ENCODE results near the gene MAP3K9.

The MAP3K9 gene

DNA sequence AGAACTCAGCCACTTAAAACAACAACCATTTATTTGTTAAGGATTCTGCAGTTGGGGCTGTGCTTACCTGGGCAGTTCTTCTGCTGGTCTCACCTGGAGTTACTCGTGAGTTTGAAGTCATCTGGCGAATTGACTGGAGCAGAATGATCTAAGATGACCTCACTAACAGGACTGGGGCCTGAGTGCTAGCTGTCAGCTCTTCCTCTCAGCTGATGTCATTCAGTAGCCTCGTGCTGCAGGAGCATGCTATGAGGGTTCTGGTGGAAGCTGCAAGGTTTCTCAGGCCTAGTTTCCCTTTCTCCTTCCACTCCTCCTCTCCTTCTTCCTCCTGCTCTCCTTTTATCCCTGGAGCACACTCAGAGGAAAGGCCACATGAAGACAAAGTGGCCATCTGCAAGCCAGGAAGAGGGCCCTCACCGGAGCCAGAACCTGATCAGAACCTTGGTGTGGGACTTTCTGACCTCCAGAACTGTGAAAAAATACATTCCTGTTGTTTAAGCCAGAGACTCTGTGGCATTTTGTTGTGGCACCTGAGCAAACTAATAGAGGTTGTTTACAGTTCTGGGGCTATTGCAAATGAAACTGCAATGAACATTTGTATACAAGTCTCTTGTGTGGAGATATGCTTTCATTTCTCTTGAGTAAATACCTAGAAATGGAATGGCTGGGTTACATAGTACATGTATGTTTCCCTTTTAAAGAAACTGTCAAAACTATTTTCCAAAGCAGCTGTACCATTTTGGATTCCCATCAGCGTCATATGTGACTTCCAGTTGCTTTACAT lies 21.9 kb upstream of the MAP3K9 start:
- TF ChIP-seq POLR2AphosphoS5 (IDR thresholded peaks at IDR 0.05; ENCODE audit: low read depth) (no peak), SPI1 (IDR thresholded peaks at IDR 0.05; ENCODE audit: borderline replicate concordance, low read depth) (no peak)
- TF ChIP-seq, protein P1, sequence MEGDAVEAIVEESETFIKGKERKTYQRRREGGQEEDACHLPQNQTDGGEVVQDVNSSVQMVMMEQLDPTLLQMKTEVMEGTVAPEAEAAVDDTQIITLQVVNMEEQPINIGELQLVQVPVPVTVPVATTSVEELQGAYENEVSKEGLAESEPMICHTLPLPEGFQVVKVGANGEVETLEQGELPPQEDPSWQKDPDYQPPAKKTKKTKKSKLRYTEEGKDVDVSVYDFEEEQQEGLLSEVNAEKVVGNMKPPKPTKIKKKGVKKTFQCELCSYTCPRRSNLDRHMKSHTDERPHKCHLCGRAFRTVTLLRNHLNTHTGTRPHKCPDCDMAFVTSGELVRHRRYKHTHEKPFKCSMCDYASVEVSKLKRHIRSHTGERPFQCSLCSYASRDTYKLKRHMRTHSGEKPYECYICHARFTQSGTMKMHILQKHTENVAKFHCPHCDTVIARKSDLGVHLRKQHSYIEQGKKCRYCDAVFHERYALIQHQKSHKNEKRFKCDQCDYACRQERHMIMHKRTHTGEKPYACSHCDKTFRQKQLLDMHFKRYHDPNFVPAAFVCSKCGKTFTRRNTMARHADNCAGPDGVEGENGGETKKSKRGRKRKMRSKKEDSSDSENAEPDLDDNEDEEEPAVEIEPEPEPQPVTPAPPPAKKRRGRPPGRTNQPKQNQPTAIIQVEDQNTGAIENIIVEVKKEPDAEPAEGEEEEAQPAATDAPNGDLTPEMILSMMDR (IDR thresholded peaks at IDR 0.05; ENCODE audit: insufficient read depth, low read length): no peak
- TF ChIP-seq, protein P2, sequence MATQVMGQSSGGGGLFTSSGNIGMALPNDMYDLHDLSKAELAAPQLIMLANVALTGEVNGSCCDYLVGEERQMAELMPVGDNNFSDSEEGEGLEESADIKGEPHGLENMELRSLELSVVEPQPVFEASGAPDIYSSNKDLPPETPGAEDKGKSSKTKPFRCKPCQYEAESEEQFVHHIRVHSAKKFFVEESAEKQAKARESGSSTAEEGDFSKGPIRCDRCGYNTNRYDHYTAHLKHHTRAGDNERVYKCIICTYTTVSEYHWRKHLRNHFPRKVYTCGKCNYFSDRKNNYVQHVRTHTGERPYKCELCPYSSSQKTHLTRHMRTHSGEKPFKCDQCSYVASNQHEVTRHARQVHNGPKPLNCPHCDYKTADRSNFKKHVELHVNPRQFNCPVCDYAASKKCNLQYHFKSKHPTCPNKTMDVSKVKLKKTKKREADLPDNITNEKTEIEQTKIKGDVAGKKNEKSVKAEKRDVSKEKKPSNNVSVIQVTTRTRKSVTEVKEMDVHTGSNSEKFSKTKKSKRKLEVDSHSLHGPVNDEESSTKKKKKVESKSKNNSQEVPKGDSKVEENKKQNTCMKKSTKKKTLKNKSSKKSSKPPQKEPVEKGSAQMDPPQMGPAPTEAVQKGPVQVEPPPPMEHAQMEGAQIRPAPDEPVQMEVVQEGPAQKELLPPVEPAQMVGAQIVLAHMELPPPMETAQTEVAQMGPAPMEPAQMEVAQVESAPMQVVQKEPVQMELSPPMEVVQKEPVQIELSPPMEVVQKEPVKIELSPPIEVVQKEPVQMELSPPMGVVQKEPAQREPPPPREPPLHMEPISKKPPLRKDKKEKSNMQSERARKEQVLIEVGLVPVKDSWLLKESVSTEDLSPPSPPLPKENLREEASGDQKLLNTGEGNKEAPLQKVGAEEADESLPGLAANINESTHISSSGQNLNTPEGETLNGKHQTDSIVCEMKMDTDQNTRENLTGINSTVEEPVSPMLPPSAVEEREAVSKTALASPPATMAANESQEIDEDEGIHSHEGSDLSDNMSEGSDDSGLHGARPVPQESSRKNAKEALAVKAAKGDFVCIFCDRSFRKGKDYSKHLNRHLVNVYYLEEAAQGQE (IDR thresholded peaks at IDR 0.05; ENCODE audit: insufficient replicate concordance, low read depth): no peak
- Histone ChIP-seq H3K27me3 (ENCODE audit: insufficient read depth, poor library complexity, severe bottlenecking) (no peaks in the 10 kb centered on the region), H3K4me3 (replicated peaks; ENCODE audit: insufficient read depth, low read length) (no peak overlapping the region), H3K27ac (replicated peaks) (no peak overlapping the region)
- DNase-seq (ENCODE audit: low read depth in 1 of 2, low spot score in 1 of 2): no peak

DNA sequence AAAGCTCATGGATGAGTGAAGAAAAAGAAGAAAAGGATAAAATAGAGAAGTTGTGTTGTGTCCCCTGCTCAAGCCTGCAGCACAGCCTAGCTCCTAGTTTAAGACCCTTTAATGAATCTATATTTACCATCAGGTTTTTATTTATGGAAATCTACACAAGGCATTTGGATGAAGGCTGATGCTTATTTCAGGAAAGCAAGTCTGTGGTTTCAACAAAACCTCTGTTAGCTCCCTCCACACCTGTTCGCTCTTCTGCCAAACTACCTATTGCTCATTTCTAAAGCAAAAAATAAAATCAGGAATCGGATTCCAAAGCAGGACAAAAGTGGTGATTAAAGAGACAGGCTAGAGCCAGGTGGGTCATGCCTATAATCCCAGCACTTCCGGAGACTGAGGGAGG lies 18.9 kb upstream of the MAP3K9 start:
- H3K27me3 ChIP-seq (ENCODE audit: insufficient read depth, poor library complexity, severe bottlenecking): no peaks in the 10 kb centered on the region
- TF ChIP-seq, protein P1 (IDR thresholded peaks at IDR 0.05; ENCODE audit: insufficient read depth, low read length): no peak
- DNase-seq (ENCODE audit: low read depth in 1 of 2, low spot score in 1 of 2): no peak
- no peak overlapping the region for H3K27ac ChIP-seq (replicated peaks)
- H3K4me3 ChIP-seq (replicated peaks; ENCODE audit: insufficient read depth, low read length): no peak overlapping the region

DNA sequence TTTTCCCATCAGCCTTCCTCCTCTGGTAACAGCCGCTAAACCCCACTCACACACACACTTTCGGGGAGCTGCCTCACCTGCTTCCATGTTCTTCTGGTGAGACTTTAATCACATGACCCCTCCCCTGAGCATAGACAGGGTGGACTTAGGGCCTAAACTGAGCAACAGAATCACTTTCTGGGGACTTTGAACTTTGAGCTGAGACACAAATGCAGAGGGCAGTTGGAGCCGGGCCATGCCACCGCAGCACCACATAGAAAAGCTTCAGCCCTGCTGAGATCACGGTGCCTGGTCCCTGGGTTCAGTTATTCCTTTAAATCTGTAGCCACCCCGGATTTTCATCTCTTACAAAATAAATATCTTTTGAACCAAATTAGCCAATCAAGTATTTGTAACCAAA lies 18.4 kb upstream of the MAP3K9 start:
- Histone ChIP-seq H3K27ac (replicated peaks) (no peak overlapping the region), H3K4me3 (replicated peaks; ENCODE audit: insufficient read depth, low read length) (no peak overlapping the region), H3K27me3 (ENCODE audit: insufficient read depth, poor library complexity, severe bottlenecking) (no peaks in the 10 kb centered on the region)
- DNase-seq (ENCODE audit: low read depth in 1 of 2, low spot score in 1 of 2): no peak
- TF ChIP-seq POLR2AphosphoS5 (IDR thresholded peaks at IDR 0.05; ENCODE audit: low read depth) (no peak), SPI1 (IDR thresholded peaks at IDR 0.05; ENCODE audit: borderline replicate concordance, low read depth) (no peak), GABPA (IDR thresholded peaks at IDR 0.05; ENCODE audit: low read depth) (no peak)
- TF ChIP-seq, protein P2 (IDR thresholded peaks at IDR 0.05; ENCODE audit: insufficient replicate concordance, low read depth): no peak
- TF ChIP-seq, protein P1 (IDR thresholded peaks at IDR 0.05; ENCODE audit: insufficient read depth, low read length): no peak

DNA sequence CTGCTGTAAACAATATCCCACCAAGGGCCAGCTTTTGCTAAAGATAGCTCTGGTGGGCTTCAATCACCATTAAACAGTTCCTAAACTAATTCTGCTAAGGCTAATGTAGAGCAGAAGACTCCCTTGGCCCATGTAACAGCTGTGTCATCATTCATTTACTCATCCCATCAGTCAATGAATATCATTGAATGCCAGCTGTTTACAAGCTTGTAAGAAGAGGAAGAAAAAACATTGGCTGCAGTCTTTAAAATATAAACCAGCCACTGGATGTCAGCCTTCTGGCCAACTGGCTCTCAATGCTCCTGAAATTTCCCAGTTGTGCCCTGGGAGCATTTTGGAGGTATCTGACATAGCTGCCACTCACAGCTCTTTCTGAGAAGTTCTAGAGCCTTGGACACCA lies 18.0 kb upstream of the MAP3K9 start:
- no peak overlapping the region for H3K4me3 ChIP-seq (replicated peaks; ENCODE audit: insufficient read depth, low read length)
- TF ChIP-seq SPI1 (IDR thresholded peaks at IDR 0.05; ENCODE audit: borderline replicate concordance, low read depth) (no peak), GABPA (IDR thresholded peaks at IDR 0.05; ENCODE audit: low read depth) (no peak), POLR2AphosphoS5 (IDR thresholded peaks at IDR 0.05; ENCODE audit: low read depth) (no peak)
- TF ChIP-seq, protein P2 (IDR thresholded peaks at IDR 0.05; ENCODE audit: insufficient replicate concordance, low read depth): no peak
- TF ChIP-seq, protein P1 (IDR thresholded peaks at IDR 0.05; ENCODE audit: insufficient read depth, low read length): no peak
- DNase-seq (ENCODE audit: low read depth in 1 of 2, low spot score in 1 of 2): no peak
- H3K27ac ChIP-seq (replicated peaks): no peak overlapping the region
- H3K27me3 ChIP-seq (ENCODE audit: insufficient read depth, poor library complexity, severe bottlenecking): no peaks in the 10 kb centered on the region

All from HL-60 (cell line).